CD8-positive, alpha-beta memory T cell (primary cell): ENCODE results near the gene CDH23. TPM values are rescaled to one million over a fixed set of nuclear protein-coding genes. Genes with fewer than 3 reads are reported as not detected.

ENCODE experiments used
- CTCF ChIA-PET: fragments of 350-600 bp; sonication (Branson Sonifier 250); formaldehyde crosslinking; loops from one replicate; lab custom pipeline; 2021; ENCODE audit warnings: antibody characterized with exemption; lab: Charles Lee
- POLR2A ChIA-PET: fragments of 350-600 bp; sonication (Branson Sonifier 250); formaldehyde crosslinking; loops from one replicate; lab custom pipeline; 2021; ENCODE audit warnings: antibody characterized with exemption; lab: Charles Lee
- DNase-seq, 5 donors: peaks; one replicate each; pipeline versions ENCODE4 v3.0.0 to v3.0.0-alpha.2; 2020 to 2022; ENCODE audit warnings: mixed read lengths in 1 of 5
- H3K27ac ChIP-seq: one replicate; pipeline ENCODE4 v1.7.0; 2013; ENCODE audit warnings: low read depth, mild to moderate bottlenecking, low read length, moderate library complexity
- H3K27me3 ChIP-seq: 2 replicates; pipeline ENCODE4 v1.7.0; 2013; ENCODE audit warnings: low read length, mild to moderate bottlenecking; ENCODE audit not compliant: insufficient read depth, poor library complexity, severe bottlenecking
- H3K36me3 ChIP-seq: 2 replicates; pipeline ENCODE4 v1.7.0; 2013; ENCODE audit warnings: mild to moderate bottlenecking, low read length, moderate library complexity; ENCODE audit not compliant: insufficient read depth
- H3K4me1 ChIP-seq: 2 replicates; pipeline ENCODE4 v1.7.0; 2013; ENCODE audit warnings: mild to moderate bottlenecking, low read length, moderate library complexity; ENCODE audit not compliant: insufficient read depth
- H3K4me3 ChIP-seq: 2 replicates; pipeline ENCODE4 v1.7.0; 2013; ENCODE audit warnings: mild to moderate bottlenecking, low read length
- H3K9me3 ChIP-seq: 2 replicates; pipeline ENCODE4 v1.7.0; 2013; ENCODE audit warnings: mild to moderate bottlenecking, low read length
- H3K27ac Mint-ChIP-seq, 8 donors: one replicate each; pipeline ENCODE4 v1.8.0; 2020 to 2021; ENCODE audit warnings: mixed read lengths in 8 of 8, mild to moderate bottlenecking in 6 of 8, inconsistent platforms in 3 of 8, moderate library complexity in 3 of 8
- H3K27me3 Mint-ChIP-seq, 2 donors: one replicate each; pipeline ENCODE4 v1.8.0; 2020 to 2021; ENCODE audit warnings: mixed read lengths in 2 of 2, mild to moderate bottlenecking in 1 of 2, moderate library complexity in 1 of 2
- H3K36me3 Mint-ChIP-seq, 3 donors: one replicate each; pipeline ENCODE4 v1.8.0; 2020 to 2021; ENCODE audit warnings: mixed read lengths in 3 of 3, inconsistent platforms in 1 of 3, mild to moderate bottlenecking in 1 of 3
- H3K4me1 Mint-ChIP-seq, 3 donors: one replicate each; pipeline ENCODE4 v1.8.0; 2020 to 2021; ENCODE audit warnings: mixed read lengths in 3 of 3, inconsistent platforms in 1 of 3, mild to moderate bottlenecking in 1 of 3
- H3K4me3 Mint-ChIP-seq, 7 donors: one replicate each; pipeline ENCODE4 v1.8.0; 2020 to 2021; ENCODE audit warnings: mixed read lengths in 7 of 7, mild to moderate bottlenecking in 6 of 7, moderate library complexity in 4 of 7, inconsistent platforms in 2 of 7
- H3K9me3 Mint-ChIP-seq, 5 donors: one replicate each; pipeline ENCODE4 v1.8.0; 2020 to 2022; ENCODE audit warnings: mixed read lengths in 5 of 5, mild to moderate bottlenecking in 3 of 5, moderate library complexity in 2 of 5, inconsistent platforms in 1 of 5
- polyA plus RNA-seq: library from polyadenylated mRNA; unstranded; fragments of 300-500 nt; fragmentation: Illumina TruSeq; gene quantifications from one replicate; pipeline ENCODE4 v1.2.3, GENCODE V29; 2021
- total RNA-seq, 2 experiments: library from RNA; stranded (reverse); gene quantifications; one replicate each; pipeline ENCODE4 v1.2.3, GENCODE V29; 2021

CDH23 gene
- total and polyA plus RNA-seq, 3 experiments from 2014 or later, result 0.74 to 2.0 (median 0.78) TPM

DNA sequence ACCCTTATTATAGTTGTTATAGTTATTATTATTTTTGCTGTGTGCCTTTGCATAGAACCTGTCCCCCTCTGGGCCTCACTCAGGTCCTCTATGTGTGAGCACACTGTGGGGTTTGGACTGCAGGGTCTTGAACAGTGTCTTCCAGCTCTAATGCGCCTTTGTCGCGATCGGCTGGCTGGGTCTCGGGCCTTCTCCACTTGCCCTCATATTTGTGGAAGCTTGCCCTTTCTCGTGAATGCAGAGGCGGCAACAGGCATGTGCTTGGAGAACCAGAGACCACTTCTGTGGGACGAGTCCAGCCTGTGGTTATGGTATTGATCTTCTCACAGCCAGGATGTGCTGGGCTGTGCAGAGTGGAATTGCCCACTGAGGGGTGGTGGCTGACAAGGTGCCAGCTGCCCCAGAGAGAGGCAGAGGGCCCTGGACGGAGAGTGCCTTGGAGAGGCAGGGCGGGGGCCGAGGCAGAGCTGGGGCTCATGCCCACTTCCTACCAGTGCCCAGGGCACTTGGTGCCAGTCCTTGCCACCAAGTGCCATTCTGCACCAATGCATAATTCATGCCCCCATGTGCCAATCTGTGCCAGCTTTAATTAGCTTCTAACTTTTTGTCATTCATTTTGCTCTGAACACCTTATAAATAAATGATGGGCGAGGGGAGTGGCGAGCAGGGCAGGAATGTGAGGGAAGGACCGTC lies 6.8 kb upstream of the CDH23 start:
- Mint-ChIP-seq H3K27me3 (peaks cover 29 to 56% of the 10 kb centered on the region in 2 donors), H3K36me3 (peaks cover 0 to 3% (median 0%) of the 10 kb centered on the region in 3 donors), H3K4me1 (no peaks in the 10 kb centered on the region), H3K9me3 (no peaks in the 10 kb centered on the region), H3K27ac (no peak overlapping the region), H3K4me3 (no peak overlapping the region)
- Histone ChIP-seq H3K4me1 (no peaks in the 10 kb centered on the region), H3K9me3 (no peaks in the 10 kb centered on the region), H3K27ac (no peak overlapping the region), H3K27me3 (peaks cover 10% of the 10 kb centered on the region), H3K4me3 (no peak overlapping the region), H3K36me3 (no peaks in the 10 kb centered on the region)
- POLR2A ChIA-PET, result interaction anchor here (1.1 kb wide), 1 partner anchor 384 kb away, joined by 3 read pairs; the partner anchor contains the start of gene VSIR
- CTCF ChIA-PET, result no interaction called here
- no peak for DNase-seq

GRCh38 chr10:71390461-71390835 lies 6.3 kb upstream of the CDH23 start:
- Mint-ChIP-seq H3K36me3 (peaks cover 0 to 3% (median 0%) of the 10 kb centered on the region in 3 donors), H3K4me1 (no peaks in the 10 kb centered on the region), H3K4me3 (no peak overlapping the region), H3K9me3 (no peaks in the 10 kb centered on the region), H3K27ac (no peak overlapping the region), H3K27me3 (peaks cover 32 to 61% of the 10 kb centered on the region in 2 donors)
- no peak overlapping the region for H3K27ac ChIP-seq
- no peak for DNase-seq
- H3K4me3 ChIP-seq, result no peak overlapping the region
- H3K4me1 ChIP-seq, result no peaks in the 10 kb centered on the region
- H3K36me3 ChIP-seq, result no peaks in the 10 kb centered on the region
- H3K27me3 ChIP-seq, result peaks cover 14% of the 10 kb centered on the region
- H3K9me3 ChIP-seq, result no peaks in the 10 kb centered on the region
- POLR2A ChIA-PET, result interaction anchor here (1.1 kb wide), 1 partner anchor 383 kb away, joined by 3 read pairs; the partner anchor contains the start of gene VSIR
- CTCF ChIA-PET, result no interaction called here

- H3K27me3 Mint-ChIP-seq, result peaks cover 36 to 68% of the 10 kb centered on the region in 2 donors
These were observed 5.6 kb upstream of the CDH23 start for GRCh38 chr10:71390921-71391690.

GRCh38 chr10:71391701-71392100 lies 5.0 kb upstream of the CDH23 start:
- Mint-ChIP-seq H3K4me1 (peaks cover 2 to 7% (median 6%) of the 10 kb centered on the region in 3 donors), H3K27me3 (peaks cover 36 to 64% of the 10 kb centered on the region in 2 donors), H3K4me3 (no peak overlapping the region), H3K36me3 (peaks cover 0 to 3% (median 0%) of the 10 kb centered on the region in 3 donors), H3K9me3 (no peaks in the 10 kb centered on the region), H3K27ac (peak overlapping the region in 1 of 8 donors; percentile 5)
- Histone ChIP-seq H3K4me3 (no peak overlapping the region), H3K36me3 (no peaks in the 10 kb centered on the region), H3K4me1 (no peaks in the 10 kb centered on the region), H3K27me3 (peaks cover 22% of the 10 kb centered on the region), H3K27ac (no peak overlapping the region), H3K9me3 (no peaks in the 10 kb centered on the region)
- no peak for DNase-seq
- ChIA-PET CTCF (no interaction called here), POLR2A (no interaction called here)

More at GRCh38 chr10:71390921-71391690, 5.6 kb upstream of the CDH23 start:
- Mint-ChIP-seq H3K4me1 (peaks cover 2 to 6% (median 5%) of the 10 kb centered on the region in 3 donors), H3K36me3 (peaks cover 0 to 3% (median 0%) of the 10 kb centered on the region in 3 donors), H3K27ac (peak overlapping the region in 1 of 8 donors; percentile 5), H3K4me3 (no peak overlapping the region), H3K9me3 (no peaks in the 10 kb centered on the region)
- POLR2A ChIA-PET, result interaction anchor here (1.1 kb wide), 1 partner anchor 383 kb away, joined by 3 read pairs; the partner anchor contains the start of gene VSIR
- no peaks in the 10 kb centered on the region for H3K36me3 ChIP-seq
- no peaks in the 10 kb centered on the region for H3K9me3 ChIP-seq
- H3K27me3 ChIP-seq, result peaks cover 20% of the 10 kb centered on the region
- CTCF ChIA-PET, result no interaction called here
- H3K4me3 ChIP-seq, result no peak overlapping the region
- no peaks in the 10 kb centered on the region for H3K4me1 ChIP-seq
- H3K27ac ChIP-seq, result no peak overlapping the region
- DNase-seq, result no peak

GRCh38 chr10:71392292-71392691 lies 4.4 kb upstream of the CDH23 start:
- H3K4me3 ChIP-seq, result no peak overlapping the region
- H3K9me3 ChIP-seq, result no peaks in the 10 kb centered on the region
- Mint-ChIP-seq H3K9me3 (no peaks in the 10 kb centered on the region), H3K27ac (no peak overlapping the region), H3K4me1 (peaks cover 2 to 7% (median 6%) of the 10 kb centered on the region in 3 donors), H3K4me3 (no peak overlapping the region), H3K27me3 (peaks cover 36 to 64% of the 10 kb centered on the region in 2 donors), H3K36me3 (peaks cover 0 to 3% (median 0%) of the 10 kb centered on the region in 3 donors)
- no peaks in the 10 kb centered on the region for H3K36me3 ChIP-seq
- POLR2A ChIA-PET, result no interaction called here
- DNase-seq, result no peak
- no peak overlapping the region for H3K27ac ChIP-seq
- peaks cover 1% of the 10 kb centered on the region for H3K4me1 ChIP-seq
- CTCF ChIA-PET, result no interaction called here
- H3K27me3 ChIP-seq, result peaks cover 24% of the 10 kb centered on the region

DNA sequence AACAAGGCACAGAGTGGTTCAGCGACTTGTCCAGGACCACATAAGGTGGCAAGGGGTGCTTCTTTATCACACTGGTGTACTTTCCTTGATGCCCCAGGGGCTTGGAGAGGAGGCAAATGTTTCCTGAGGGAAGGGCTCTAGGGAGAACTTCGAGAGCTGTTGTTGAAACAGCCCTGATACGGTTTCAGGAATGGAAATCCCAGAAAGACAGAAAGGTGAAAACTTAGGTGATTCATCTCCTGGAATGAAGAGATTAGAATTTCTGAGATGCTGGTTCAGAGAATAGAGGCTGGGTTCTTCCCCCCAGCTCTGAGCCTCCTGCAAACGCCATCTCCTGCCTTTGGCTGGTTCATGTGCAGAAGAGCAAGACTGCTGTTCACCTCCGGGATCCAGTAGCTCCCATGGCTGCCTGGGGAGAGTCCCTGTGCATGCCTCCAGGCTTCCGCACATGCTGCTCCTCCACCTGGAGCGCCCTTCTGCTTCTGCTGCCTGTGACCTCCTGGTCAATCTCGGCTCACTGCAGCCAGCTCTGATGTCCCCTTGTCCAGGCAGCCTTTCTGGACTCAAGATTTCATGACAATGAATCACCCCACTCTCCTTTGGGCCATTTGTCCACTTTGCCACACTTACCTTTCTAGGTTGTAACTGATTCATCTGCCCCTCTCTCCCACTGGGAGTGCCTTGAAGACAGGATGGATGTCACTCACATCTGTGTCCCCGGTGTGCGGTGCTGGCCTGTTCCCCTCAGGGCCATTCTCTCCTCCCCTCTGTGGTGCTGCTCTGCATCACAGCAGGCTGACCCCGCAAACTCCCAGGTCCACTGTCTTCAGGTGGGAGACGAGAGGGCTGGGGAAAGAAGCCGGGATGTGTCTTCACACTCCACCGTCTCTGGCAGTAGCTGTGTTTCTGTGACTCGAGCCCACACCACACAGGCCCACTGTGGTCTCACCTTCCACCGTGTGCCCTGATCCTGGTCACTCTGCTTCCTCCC lies 3.6 kb upstream of the CDH23 start:
- Mint-ChIP-seq H3K9me3 (peaks cover 0 to under 1% (median 0%) of the 10 kb centered on the region in 5 donors), H3K27ac (peak overlapping the region in 1 of 8 donors; percentile 78), H3K4me1 (peaks cover 7 to 13% (median 8%) of the 10 kb centered on the region in 3 donors), H3K4me3 (no peak overlapping the region), H3K27me3 (peaks cover 40 to 72% of the 10 kb centered on the region in 2 donors), H3K36me3 (peaks cover 0 to 3% (median 0%) of the 10 kb centered on the region in 3 donors)
- CTCF ChIA-PET, result interaction anchor here (1.8 kb wide), 1 partner anchor 9 kb away, joined by 9 read pairs; no protein-coding TSS in a partner anchor
- Histone ChIP-seq H3K9me3 (no peaks in the 10 kb centered on the region), H3K27me3 (peaks cover 32% of the 10 kb centered on the region), H3K4me3 (no peak overlapping the region), H3K4me1 (peaks cover 8% of the 10 kb centered on the region), H3K36me3 (no peaks in the 10 kb centered on the region), H3K27ac (no peak overlapping the region)
- no peak for DNase-seq
- POLR2A ChIA-PET, result no interaction called here

GRCh38 chr10:71393841-71394475 lies 2.8 kb upstream of the CDH23 start:
- CTCF ChIA-PET, result interaction anchor here (1.8 kb wide), 1 partner anchor 9 kb away, joined by 9 read pairs; no protein-coding TSS in a partner anchor
- Mint-ChIP-seq H3K27me3 (peaks cover 38 to 72% of the 10 kb centered on the region in 2 donors), H3K36me3 (peaks cover 0 to 3% (median 0%) of the 10 kb centered on the region in 3 donors)

More at GRCh38 chr10:71393841-71394475, 2.8 kb upstream of the CDH23 start:
- Histone ChIP-seq H3K4me1 (peaks cover 8% of the 10 kb centered on the region), H3K4me3 (no peak overlapping the region), H3K27me3 (peaks cover 32% of the 10 kb centered on the region), H3K27ac (no peak overlapping the region), H3K36me3 (no peaks in the 10 kb centered on the region), H3K9me3 (no peaks in the 10 kb centered on the region)
- DNase-seq, result no peak
- Mint-ChIP-seq H3K9me3 (peaks cover 0 to 2% (median 0%) of the 10 kb centered on the region in 5 donors), H3K27ac (no peak overlapping the region), H3K4me3 (no peak overlapping the region), H3K4me1 (peaks cover 7 to 14% (median 9%) of the 10 kb centered on the region in 3 donors)
- POLR2A ChIA-PET, result no interaction called here
